ENCODE measurements around the gene GRID1. TPM values are rescaled to one million over a fixed set of nuclear protein-coding genes. Genes with fewer than 3 reads are reported as not detected.

GRID1 gene
- total and polyA plus RNA-seq, 9 of the 15 experiments (the other 6 are each of a cell fraction or from before 2014, with no cell fraction given), result 0.01 to 7.2 (median 1.2) TPM

GRCh38 chr10:86079088-86079487 is 287.5 kb downstream of the GRID1 start (continued):
- TF ChIP-seq ZNF707 (CRISPR knock-in tag; conservative IDR thresholded peaks at IDR 0.05) (no peak), SIRT6 (IDR thresholded peaks at IDR 0.05; ENCODE audit: low read depth, low read length) (no peak), NFXL1 (CRISPR knock-in tag; IDR thresholded peaks at IDR 0.05) (no peak), ZBTB17 (CRISPR knock-in tag; IDR thresholded peaks at IDR 0.05) (no peak), SUPT5H (IDR thresholded peaks at IDR 0.05) (no peak), E2F3 (CRISPR knock-in tag; IDR thresholded peaks at IDR 0.05) (no peak), ZNF644 (tag; IDR thresholded peaks at IDR 0.05; ENCODE audit: low read depth) (no peak), MYBL2 (IDR thresholded peaks at IDR 0.05; ENCODE audit: low read depth) (no peak), MYBL2 (CRISPR knock-in tag; IDR thresholded peaks at IDR 0.05; ENCODE audit: borderline replicate concordance) (no peak), HLTF (IDR thresholded peaks at IDR 0.05) (0 out of 2 replicates have a peak, but pooled peaks have one; percentile 20), HMGXB4 (CRISPR knock-in tag; IDR thresholded peaks at IDR 0.05) (no peak), POLR3G (IDR thresholded peaks at IDR 0.05; ENCODE audit: extremely low read depth, insufficient read length, insufficient replicate concordance) (no peak), ZNF134 (CRISPR knock-in tag; conservative IDR thresholded peaks at IDR 0.05) (0 out of 2 replicates have a peak, but pooled peaks have one; percentile 10), ZNF354B (CRISPR knock-in tag; IDR thresholded peaks at IDR 0.05) (no peak), TFE3 (CRISPR knock-in tag; IDR thresholded peaks at IDR 0.05) (no peak), NR3C1 (CRISPR knock-in tag; IDR thresholded peaks at IDR 0.05) (no peak), NR2C2 (CRISPR knock-in tag; IDR thresholded peaks at IDR 0.05) (no peak), NR2C2 (tag; IDR thresholded peaks at IDR 0.05) (0 out of 2 replicates have a peak, but pooled peaks have one; percentile 12), SMARCA5 (IDR thresholded peaks at IDR 0.05) (no peak), GTF2B (IDR thresholded peaks at IDR 0.05; ENCODE audit: extremely low read depth, insufficient read length) (no peak), NFE2L1 (tag; IDR thresholded peaks at IDR 0.05; ENCODE audit: borderline replicate concordance, low read depth) (no peak), PRDM10 (IDR thresholded peaks at IDR 0.05; ENCODE audit: partially characterized antibody) (no peak), ZEB2 (IDR thresholded peaks at IDR 0.05) (peak; percentile 50; the same call in 1 of the 2 replicates), CHCHD3 (CRISPR knock-in tag; IDR thresholded peaks at IDR 0.05) (no peak)
